K562 (cell line): ENCODE results near the gene EPHB1. TPM values are rescaled to one million over a fixed set of nuclear protein-coding genes. Genes with fewer than 3 reads are reported as not detected.

ENCODE experiments used
- ATAC-seq: fragments of 200-7000 bp; cut with Tn5 transposase; 3 replicates; pipeline ENCODE4 v1.9.1; 2020; ENCODE audit warnings: moderate library complexity
- BruUV-seq: library from RNA; stranded (reverse); fragments of 400-500 nt; replicated peaks from 2 replicates; lab custom pipeline; 2021; lab: Mats Ljungman, UMichigan
- CTCF ChIA-PET: fragments of 300-600 bp; formaldehyde crosslinking; extraction: SDS; loops from one replicate; lab custom pipeline; 2021; ENCODE audit warnings: low intra/inter-chr PET ratio; lab: Yijun Ruan, JAX
- POLR2A ChIA-PET: fragments of 300-600, 350-650 bp; sonication (Branson Sonifier 250); formaldehyde crosslinking; extraction: SDS; loops from one replicate; lab custom pipeline; 2021; ENCODE audit warnings: antibody characterized with exemption, inconsistent platforms; lab: Yijun Ruan, JAX
- DNase-seq, 4 experiments: peaks; one replicate each; pipeline versions ENCODE4 v3.0.0 to v3.0.0-alpha.2; 2011 to 2018; ENCODE audit warnings: low spot score in 3 of 4, mixed read lengths in 3 of 4; ENCODE audit errors: extremely low read depth in 1 of 4
- FAIRE-seq: peaks from 2 replicates; lab custom pipeline; 2011; peaks lifted over from hg19 to GRCh38; lab: Jason Lieb, UNC
- H2AFZ ChIP-seq: 2 replicates; pipeline ENCODE4 v1.6.0; 2011; ENCODE audit warnings: low read depth, low read length, control low read depth, inconsistent platforms
- H3K27ac ChIP-seq: fragments of 200-600 bp; 3 replicates; pipeline ENCODE4 v1.8.0; 2011; ENCODE audit warnings: low read depth, mild to moderate bottlenecking, control low read depth, inconsistent platforms, low read length, moderate library complexity, mixed read lengths; ENCODE audit errors: extremely low read depth
- H3K27me3 ChIP-seq, 2 experiments: fragments of 300-600 bp in 1 of 2; 2 replicates in 1 of 2; 3 replicates in 1 of 2; pipeline versions ENCODE4 v1.6.0 to v1.8.0; 2011; ENCODE audit warnings: inconsistent platforms in 2 of 2, low read length in 2 of 2, mild to moderate bottlenecking in 1 of 2, mixed read lengths in 1 of 2, moderate library complexity in 1 of 2; ENCODE audit not compliant: control insufficient read depth in 2 of 2, insufficient read depth in 2 of 2
- H3K36me3 ChIP-seq: fragments of 300-600 bp; 3 replicates; pipeline ENCODE4 v1.8.0; 2011; ENCODE audit warnings: mild to moderate bottlenecking, low read length, inconsistent platforms; ENCODE audit not compliant: control insufficient read depth, insufficient read depth
- H3K4me1 ChIP-seq, 2 experiments: fragments of 200-600 bp in 1 of 2; replicated peaks in 1 of 2; 2 replicates in 1 of 2; 3 replicates in 1 of 2; pipeline versions ENCODE4 v1.5.1 to v1.8.0; 2011; ENCODE audit warnings: inconsistent platforms in 2 of 2, low read length in 2 of 2, mild to moderate bottlenecking in 1 of 2, mixed read lengths in 1 of 2, moderate library complexity in 1 of 2; ENCODE audit not compliant: control insufficient read depth in 2 of 2, insufficient read depth in 2 of 2
- H3K4me2 ChIP-seq: 2 replicates; pipeline ENCODE4 v1.6.1; 2011; ENCODE audit warnings: low read length, control low read depth, inconsistent platforms, mixed read lengths; ENCODE audit not compliant: insufficient read depth
- H3K4me3 ChIP-seq: fragments of 200-600 bp; sonication (generic), shearing (Covaris generic); 2 replicates; pipeline ENCODE4 v1.5.1; 2016; ENCODE audit warnings: control low read depth, inconsistent platforms
- H3K79me2 ChIP-seq: fragments of 200-600 bp; 3 replicates; pipeline ENCODE4 v1.8.0; 2011; ENCODE audit warnings: low read length, inconsistent platforms; ENCODE audit not compliant: control insufficient read depth, insufficient read depth
- H3K9ac ChIP-seq, 2 experiments: 2 replicates each; pipeline versions ENCODE4 v1.6.0 to v1.6.1; 2011; ENCODE audit warnings: low read depth in 2 of 2, low read length in 2 of 2, control low read depth in 1 of 2, inconsistent platforms in 1 of 2, mild to moderate bottlenecking in 1 of 2, mixed read lengths in 1 of 2; ENCODE audit not compliant: insufficient read depth in 1 of 2
- H3K9me1 ChIP-seq: one replicate; pipeline ENCODE4 v1.6.0; 2011; ENCODE audit warnings: inconsistent platforms, mild to moderate bottlenecking, low read length, moderate library complexity; ENCODE audit not compliant: control insufficient read depth, insufficient read depth
- H3K9me3 ChIP-seq: replicated peaks from 2 replicates; pipeline ENCODE4 v1.5.1; 2011; ENCODE audit warnings: low read depth, low read length, inconsistent platforms; ENCODE audit not compliant: control insufficient read depth, insufficient read depth
- H4K20me1 ChIP-seq: replicated peaks from 2 replicates; pipeline ENCODE4 v1.6.1; 2011; ENCODE audit warnings: low read length, inconsistent platforms, mixed read lengths; ENCODE audit not compliant: control insufficient read depth, insufficient read depth
- CBX2 ChIP-seq: fragments of 200-600 bp; sonication (generic); IDR thresholded peaks from one replicate; pipeline ENCODE4 v1.6.1; 2012; ENCODE audit warnings: mild to moderate bottlenecking, low read length, inconsistent platforms; ENCODE audit not compliant: insufficient read depth, poor library complexity, severe bottlenecking
- CREBBP ChIP-seq: IDR thresholded peaks from one replicate; pipeline ENCODE4 v1.6.1; 2012; ENCODE audit warnings: low read depth, mild to moderate bottlenecking, control low read depth, inconsistent platforms, low read length
- E2F3 ChIP-seq: fragments of 250-450 bp; sonication (Bioruptor Pico); IDR thresholded peaks from 2 replicates; pipeline ENCODE4 v1.4.0; 2020; ENCODE audit warnings: mild to moderate bottlenecking
- MEIS2 ChIP-seq: fragments of 450-650 bp; IDR thresholded peaks from 2 replicates; pipeline ENCODE4 v1.6.1; 2014; ENCODE audit warnings: mild to moderate bottlenecking; ENCODE audit not compliant: partially characterized antibody
- NCOA1 ChIP-seq: fragments of 450-650 bp; IDR thresholded peaks from 2 replicates; pipeline ENCODE4 v1.6.1; 2016; ENCODE audit warnings: low read depth
- NR1H2 ChIP-seq: sonication (generic); formaldehyde crosslinking; IDR thresholded peaks from 2 replicates; pipeline ENCODE4 v1.4.0; 2020; ENCODE audit warnings: mild to moderate bottlenecking, missing genetic modification reagents
- RNF2 ChIP-seq: sonication (generic); IDR thresholded peaks from 2 replicates; pipeline ENCODE4 v1.6.1; 2016
- SP2 ChIP-seq: IDR thresholded peaks from 2 replicates; pipeline ENCODE4 v1.6.1; 2011; ENCODE audit warnings: mild to moderate bottlenecking, low read depth, low read length, moderate library complexity; ENCODE audit not compliant: poor library complexity, severe bottlenecking; ENCODE audit errors: extremely low read depth
- ZNF274 ChIP-seq: IDR thresholded peaks from 2 replicates; pipeline ENCODE4 v1.6.1; 2011; ENCODE audit warnings: low read depth, mild to moderate bottlenecking, low read length, moderate library complexity, borderline replicate concordance
- ZNF75A ChIP-seq: fragments of 450-650 bp; formaldehyde crosslinking; IDR thresholded peaks from 2 replicates; pipeline ENCODE4 v1.4.0; 2020; ENCODE audit warnings: mild to moderate bottlenecking
- ZNF79 ChIP-seq: fragments of 250-450 bp; sonication (Bioruptor Pico); IDR thresholded peaks from 2 replicates; pipeline ENCODE4 v1.4.0; 2020; ENCODE audit warnings: low read depth, mild to moderate bottlenecking, moderate library complexity
- in situ Hi-C: fragments of 300-500 bp; cut with MboI; formaldehyde crosslinking; loops from 4 replicates; pipeline ENCODE4 v1.15.0; 2018; ENCODE audit warnings: inconsistent platforms, mixed read lengths
- intact Hi-C: fragments of 100-400 bp; cut with micrococcal nuclease; formaldehyde crosslinking; loops from 2 replicates; pipeline ENCODE4 v1.14.2; 2022
- polyA plus RNA-seq, 8 experiments: library from polyadenylated mRNA; depleted of rRNA in 4 of 8; stranded (reverse) in 5 of 8; unstranded in 3 of 8; fragments of >200 nt; fragmentation: Nextera tagmentation in 2 of 8; fragmentation: Illumina TruSeq in 1 of 8; extraction: Ambion mirVana in 2 of 8; extraction: Trizol in 1 of 8; gene quantifications; 2 replicates each; pipeline versions ENCODE4 v1.2.1 to v1.2.3, GENCODE V29; 2011 to 2014; ENCODE audit warnings: inconsistent platforms in 1 of 8, missing spikeins in 1 of 8
- total RNA-seq, 7 experiments: library from RNA; depleted of rRNA in 6 of 7; stranded (reverse); fragments of >200 nt in 6 of 7; fragmentation: Illumina TruSeq in 2 of 7; extraction: Trizol in 2 of 7; gene quantifications; 2 replicates each; pipeline versions ENCODE4 v1.2.1 to v1.2.3, GENCODE V29; 2011 to 2021; ENCODE audit warnings: low replicate concordance in 1 of 7

Gene EPHB1
- total and polyA plus RNA-seq, 9 of the 15 experiments (the other 6 are each of a cell fraction or from before 2014, with no cell fraction given): 0.29 TPM; not detected in 8

DNA sequence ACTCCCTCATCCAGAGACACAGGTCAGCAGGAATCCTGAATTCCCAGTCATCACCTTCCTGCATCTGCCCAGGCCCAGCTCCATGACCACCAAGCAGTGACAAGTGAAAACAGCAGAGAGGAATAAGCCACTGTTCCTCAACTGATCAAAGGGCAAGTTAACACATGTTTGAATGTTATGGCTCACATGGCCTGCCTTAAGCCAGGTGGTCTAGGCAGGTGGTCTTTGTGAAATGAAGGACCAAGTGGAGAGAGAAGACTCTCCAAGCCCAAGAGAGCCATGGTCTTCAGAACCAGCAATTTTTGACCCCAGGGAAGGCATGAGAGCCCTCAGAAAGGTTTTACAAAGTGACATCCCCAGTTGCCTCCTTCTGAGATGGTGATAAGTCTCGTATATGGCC lies 161.8 kb downstream of the EPHB1 start (continued):
- no peak for TF ChIP-seq RNF2
- no peak for TF ChIP-seq ZNF79 (CRISPR knock-in tag)
- TF ChIP-seq SP2: no peak
- no peak for TF ChIP-seq CBX2

DNA sequence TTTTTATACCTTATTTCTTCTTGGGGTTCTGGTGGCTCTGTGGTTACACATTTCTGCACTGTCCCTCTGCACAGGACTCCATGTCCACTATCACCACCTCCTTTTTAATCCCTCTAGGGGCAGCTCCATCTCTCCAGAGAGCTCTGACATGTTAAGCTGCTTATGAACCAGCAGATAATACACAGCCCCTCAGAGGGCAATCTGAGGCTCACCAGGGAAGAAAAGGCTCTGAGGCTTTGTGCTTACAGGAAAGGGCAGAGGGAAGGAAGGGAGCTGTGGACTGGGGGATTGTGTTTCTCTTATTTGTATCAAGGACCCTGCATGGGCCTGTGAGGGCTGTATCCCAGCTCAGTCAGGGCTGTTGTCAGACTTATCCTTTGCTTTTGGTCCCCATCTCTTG lies 164.5 kb downstream of the EPHB1 start:
- Histone ChIP-seq H3K27me3 (no peaks in the 10 kb centered on the region; a peak in 1 of 5 replicates), H2AFZ (no peak overlapping the region), H3K4me3 (no peak overlapping the region), H3K79me2 (no peaks in the 10 kb centered on the region), H3K9me3 (no peaks in the 10 kb centered on the region), H3K9ac (no peak overlapping the region), H3K9me1 (no peaks in the 10 kb centered on the region), H3K27ac (no peak overlapping the region), H4K20me1 (no peaks in the 10 kb centered on the region), H3K36me3 (no peaks in the 10 kb centered on the region), H3K4me1 (no peaks in the 10 kb centered on the region), H3K4me2 (no peak overlapping the region)
- TF ChIP-seq MEIS2: no peak
- TF ChIP-seq CREBBP: no peak
- TF ChIP-seq ZNF75A: no peak
- no peak for TF ChIP-seq NCOA1
- TF ChIP-seq NR1H2 (CRISPR knock-in tag): no peak
- TF ChIP-seq E2F3 (CRISPR knock-in tag): no peak
- TF ChIP-seq ZNF274: no peak
- CTCF ChIA-PET: no interaction called here
- ATAC-seq (no peak), DNase-seq (no peak), FAIRE-seq (no peak)
- BruUV-seq: no TSS peak
- intact Hi-C loops (no loop called here), in situ Hi-C loops (no loop called here)
- POLR2A ChIA-PET: interaction anchor here (0.6 to 1.7 kb wide), 2 partner anchors 9 to 10 kb away, joined by 3 to 4 read pairs; no protein-coding TSS in a partner anchor
